NT2/D1 (cell line): ENCODE data around the gene WIF1.

ENCODE experiments used
- SUZ12 ChIP-seq: IDR thresholded peaks from 2 replicates; pipeline ENCODE4 v1.6.1; 2011; ENCODE audit not compliant: insufficient read length, insufficient read depth; ENCODE audit errors: extremely low read depth
- YY1 ChIP-seq: IDR thresholded peaks from 2 replicates; pipeline ENCODE4 v1.6.1; 2011; ENCODE audit not compliant: insufficient read length, insufficient read depth
- ZNF274 ChIP-seq: IDR thresholded peaks from 2 replicates; pipeline ENCODE4 v1.6.1; 2011; ENCODE audit warnings: mild to moderate bottlenecking, low read depth, low read length

DNA sequence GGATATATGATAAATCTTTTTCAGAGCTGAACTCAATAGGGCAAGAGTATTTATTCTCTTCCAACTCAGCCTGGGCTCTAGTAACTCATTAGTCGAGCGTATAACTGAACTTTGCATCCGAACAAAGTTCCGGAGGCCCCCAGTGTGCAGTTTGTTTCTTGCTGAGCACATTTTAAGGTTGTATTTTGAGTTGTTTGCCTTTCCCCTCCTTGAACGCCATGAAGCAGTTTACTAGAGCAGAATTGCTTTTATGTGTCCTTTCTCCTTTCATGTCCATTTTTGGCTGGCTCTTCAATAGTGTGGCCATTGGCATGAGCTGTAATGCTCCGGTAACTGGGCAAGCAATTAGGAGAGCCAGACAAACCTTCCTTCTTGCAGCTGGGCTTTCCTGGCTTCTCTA, 105.3 kb downstream of the WIF1 start:
- TF ChIP-seq SUZ12 (no peak), YY1 (no peak), ZNF274 (no peak)
